PC-9 (cell line): ENCODE results near the gene ATRN. TPM values are rescaled to one million over a fixed set of nuclear protein-coding genes. Genes with fewer than 3 reads are reported as not detected.

Experiments used
- BruUV-seq: library from RNA; stranded (reverse); fragments of 400-500 nt; replicated peaks from 2 replicates; lab custom pipeline; 2021; lab: Mats Ljungman, UMichigan
- CTCF ChIA-PET: fragments of 300-600 bp; sonication (Branson Sonifier 250); formaldehyde crosslinking; loops from one replicate; lab custom pipeline; 2022; ENCODE audit warnings: antibody characterized with exemption; lab: Charles Lee
- POLR2A ChIA-PET: fragments of 300-600 bp; sonication (Branson Sonifier 250); formaldehyde crosslinking; loops from one replicate; lab custom pipeline; 2022; ENCODE audit warnings: antibody characterized with exemption; ENCODE audit not compliant: unreplicated experiment; lab: Charles Lee
- DNase-seq, 2 experiments: peaks; one replicate each; pipeline versions ENCODE4 v3.0.0 to v3.0.0-alpha.2; 2015 to 2022; ENCODE audit warnings: mixed read lengths in 1 of 2
- H2AFZ ChIP-seq: fragments of 200-600 bp; sonication (generic); 2 replicates; pipeline ENCODE4 v1.8.1; 2017; ENCODE audit warnings: antibody characterized with exemption
- H3F3A ChIP-seq: fragments of 200-600 bp; sonication (generic); 2 replicates; pipeline ENCODE4 v1.8.1; 2017; ENCODE audit warnings: antibody characterized with exemption, mild to moderate bottlenecking, low read depth; ENCODE audit not compliant: insufficient read depth
- H3K27ac ChIP-seq: fragments of 200-600 bp; sonication (generic); 2 replicates; pipeline ENCODE4 v1.6.1; 2016; ENCODE audit warnings: mixed run types
- H3K27me3 ChIP-seq: fragments of 200-600 bp; sonication (generic); 2 replicates; pipeline ENCODE4 v1.6.1; 2016; ENCODE audit warnings: low read depth, mixed run types; ENCODE audit not compliant: insufficient read depth
- H3K36me3 ChIP-seq: fragments of 200-600 bp; sonication (generic); 2 replicates; pipeline ENCODE4 v1.6.1; 2016; ENCODE audit warnings: low read depth, mixed run types
- H3K4me1 ChIP-seq: fragments of 200-600 bp; sonication (generic); replicated peaks from 2 replicates; pipeline ENCODE4 v1.6.1; 2016; ENCODE audit warnings: mixed run types; ENCODE audit not compliant: insufficient read depth
- H3K4me2 ChIP-seq: fragments of 200-600 bp; sonication (generic); 2 replicates; pipeline ENCODE4 v1.6.1; 2017; ENCODE audit warnings: mixed run types
- H3K4me3 ChIP-seq: fragments of 200-600 bp; sonication (generic); 2 replicates; pipeline ENCODE4 v1.6.1; 2016; ENCODE audit warnings: mixed run types
- H3K79me2 ChIP-seq: fragments of 200-600 bp; sonication (generic); 2 replicates; pipeline ENCODE4 v1.6.1; 2017; ENCODE audit warnings: low read depth, mixed run types
- H3K9me2 ChIP-seq: fragments of 200-600 bp; sonication (generic); 2 replicates; pipeline ENCODE4 v1.8.1; 2017; ENCODE audit warnings: mild to moderate bottlenecking; ENCODE audit not compliant: insufficient read depth
- H3K9me3 ChIP-seq: fragments of 200-600 bp; sonication (generic); 2 replicates; pipeline ENCODE4 v1.8.1; 2016; ENCODE audit warnings: low read depth; ENCODE audit not compliant: insufficient read depth
- H4K20me1 ChIP-seq: fragments of 200-600 bp; sonication (generic); 2 replicates; pipeline ENCODE4 v1.8.1; 2017; ENCODE audit not compliant: insufficient read depth
- EZH2 ChIP-seq: fragments of 200-600 bp; sonication (generic); IDR thresholded peaks from 2 replicates; pipeline ENCODE4 v1.8.0; 2017; ENCODE audit warnings: antibody characterized with exemption, low read depth
- intact Hi-C: fragments of 100-400 bp; cut with micrococcal nuclease; formaldehyde crosslinking; loops from one replicate; pipeline ENCODE4 v1.10.0; 2022; ENCODE audit not compliant: unreplicated experiment
- total RNA-seq: library from RNA; stranded (reverse); gene quantifications from 2 replicates; pipeline ENCODE4 v1.2.3, GENCODE V29; 2021
- TF ChIP-seq, protein P1 (sequence below): fragments of 200-600 bp; sonication (generic); conservative IDR thresholded peaks from 2 replicates; pipeline ENCODE4 v1.6.1; 2017; ENCODE audit warnings: mixed run types, antibody characterized with exemption, mild to moderate bottlenecking, moderate library complexity

ATRN gene
- total RNA-seq, 1 experiment from 2014 or later = 34.9 TPM

DNA sequence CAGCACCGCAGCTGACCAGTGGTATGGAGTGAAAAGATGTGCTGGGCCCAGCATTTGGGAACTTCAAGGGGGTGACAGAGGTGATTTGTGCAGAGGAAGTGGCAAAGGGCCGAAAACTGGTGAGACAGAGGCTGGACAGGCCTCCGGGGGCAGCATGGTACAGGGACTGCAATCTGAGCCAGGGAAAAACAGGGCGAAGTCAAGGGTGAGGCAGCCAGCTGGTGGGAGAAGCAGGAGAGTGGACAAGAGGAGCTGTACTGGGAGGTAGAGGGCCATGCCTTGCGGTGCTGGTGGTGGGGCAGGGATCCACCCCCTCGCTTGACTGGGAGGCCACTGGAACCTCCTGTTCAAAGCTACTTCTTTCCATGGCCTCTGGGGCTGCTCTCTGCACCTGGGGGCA, 199.7 kb downstream of the ATRN start:
- no peaks in the 10 kb centered on the region for H3K9me3 ChIP-seq
- ChIA-PET CTCF (interaction anchor here (0.6 to 0.7 kb wide), 2 partner anchors 37 to 354 kb away, joined by 3 to 5 read pairs; no protein-coding TSS in a partner anchor), POLR2A (no interaction called here)
- no peaks in the 10 kb centered on the region for H3K79me2 ChIP-seq
- no TSS peak for BruUV-seq
- no peaks in the 10 kb centered on the region for H4K20me1 ChIP-seq
- H2AFZ ChIP-seq = no peak overlapping the region
- H3K27me3 ChIP-seq = peaks cover 23% of the 10 kb centered on the region
- no peaks in the 10 kb centered on the region for H3K36me3 ChIP-seq
- H3F3A ChIP-seq = no peaks in the 10 kb centered on the region
- DNase-seq = no peak
- no peaks in the 10 kb centered on the region for H3K9me2 ChIP-seq
- no peaks in the 10 kb centered on the region for H3K4me1 ChIP-seq
- intact Hi-C loops = no loop called here
- H3K4me2 ChIP-seq = no peak overlapping the region
- H3K27ac ChIP-seq = no peak overlapping the region
- TF ChIP-seq, protein P1, sequence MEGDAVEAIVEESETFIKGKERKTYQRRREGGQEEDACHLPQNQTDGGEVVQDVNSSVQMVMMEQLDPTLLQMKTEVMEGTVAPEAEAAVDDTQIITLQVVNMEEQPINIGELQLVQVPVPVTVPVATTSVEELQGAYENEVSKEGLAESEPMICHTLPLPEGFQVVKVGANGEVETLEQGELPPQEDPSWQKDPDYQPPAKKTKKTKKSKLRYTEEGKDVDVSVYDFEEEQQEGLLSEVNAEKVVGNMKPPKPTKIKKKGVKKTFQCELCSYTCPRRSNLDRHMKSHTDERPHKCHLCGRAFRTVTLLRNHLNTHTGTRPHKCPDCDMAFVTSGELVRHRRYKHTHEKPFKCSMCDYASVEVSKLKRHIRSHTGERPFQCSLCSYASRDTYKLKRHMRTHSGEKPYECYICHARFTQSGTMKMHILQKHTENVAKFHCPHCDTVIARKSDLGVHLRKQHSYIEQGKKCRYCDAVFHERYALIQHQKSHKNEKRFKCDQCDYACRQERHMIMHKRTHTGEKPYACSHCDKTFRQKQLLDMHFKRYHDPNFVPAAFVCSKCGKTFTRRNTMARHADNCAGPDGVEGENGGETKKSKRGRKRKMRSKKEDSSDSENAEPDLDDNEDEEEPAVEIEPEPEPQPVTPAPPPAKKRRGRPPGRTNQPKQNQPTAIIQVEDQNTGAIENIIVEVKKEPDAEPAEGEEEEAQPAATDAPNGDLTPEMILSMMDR = peak; percentile 33; the same call in 1 of the 2 replicates
- no peak for TF ChIP-seq EZH2
- H3K4me3 ChIP-seq = no peak overlapping the region

DNA sequence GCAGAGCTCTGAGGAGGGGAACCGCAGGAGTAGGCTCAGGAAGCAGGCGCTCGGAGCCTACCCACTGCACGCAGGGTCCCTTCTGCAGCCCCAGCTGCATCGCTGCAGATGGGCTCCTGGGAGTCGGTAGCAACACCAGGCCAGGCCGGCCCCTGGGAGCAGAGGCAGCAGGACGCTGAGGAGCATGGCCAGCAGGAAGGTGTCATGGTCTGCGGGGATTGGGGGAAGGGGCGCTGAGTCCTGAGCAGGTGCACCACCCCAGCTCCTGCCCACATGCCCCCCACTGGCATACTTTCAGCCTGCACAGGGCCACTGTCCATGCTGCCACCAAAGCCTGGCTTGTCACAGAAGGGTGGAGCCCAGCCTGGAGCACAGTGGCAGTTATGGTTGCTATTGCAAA, 200.1 kb downstream of the ATRN start:
- DNase-seq = no peak
- ChIA-PET POLR2A (no interaction called here), CTCF (interaction anchor here (0.6 to 0.7 kb wide), 2 partner anchors 38 to 354 kb away, joined by 3 to 5 read pairs; no protein-coding TSS in a partner anchor)
- no peaks in the 10 kb centered on the region for H3F3A ChIP-seq
- H4K20me1 ChIP-seq = no peaks in the 10 kb centered on the region
- peaks cover 27% of the 10 kb centered on the region for H3K27me3 ChIP-seq
- no peaks in the 10 kb centered on the region for H3K4me1 ChIP-seq
- H3K9me2 ChIP-seq = no peaks in the 10 kb centered on the region
- H3K4me3 ChIP-seq = no peak overlapping the region
- no peak overlapping the region for H3K27ac ChIP-seq
- intact Hi-C loops = no loop called here
- H2AFZ ChIP-seq = no peak overlapping the region
- no peaks in the 10 kb centered on the region for H3K9me3 ChIP-seq
- TF ChIP-seq EZH2 = no peak
- TF ChIP-seq, protein P1 = no peak
- no peaks in the 10 kb centered on the region for H3K79me2 ChIP-seq
- no peak overlapping the region for H3K4me2 ChIP-seq
- no TSS peak for BruUV-seq
- H3K36me3 ChIP-seq = no peaks in the 10 kb centered on the region

DNA sequence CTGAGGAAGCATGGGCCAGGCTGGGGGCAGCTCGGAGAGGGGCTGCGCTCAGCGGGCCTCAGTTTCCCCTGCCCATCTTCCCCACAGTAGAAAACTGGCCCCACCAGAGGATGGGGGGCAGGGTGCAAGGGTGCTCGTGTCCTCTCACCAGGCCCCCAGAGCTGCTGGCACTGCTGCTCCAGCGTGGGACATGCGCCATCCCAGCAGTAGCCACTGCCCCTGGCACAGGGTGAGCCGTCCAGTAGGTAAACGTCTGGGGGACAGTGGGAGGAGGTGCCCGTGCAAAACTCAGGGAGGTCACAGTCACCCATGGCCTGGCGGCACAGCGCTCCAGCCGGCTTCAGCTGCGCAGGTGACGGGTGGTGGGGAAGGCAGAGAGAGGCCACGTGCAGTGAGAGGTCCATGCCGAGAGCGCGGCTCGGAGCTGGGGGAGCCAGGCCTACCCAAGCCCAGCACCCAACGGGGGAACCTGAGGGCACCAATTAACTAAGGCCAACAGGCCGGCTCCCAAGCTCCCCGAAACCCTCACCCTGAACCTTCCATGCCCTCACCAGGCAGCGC, 201.2 kb downstream of the ATRN start:
- CTCF ChIA-PET = interaction anchor here (0.5 to 0.6 kb wide), 2 partner anchors 9 to 188 kb away, joined by 3 read pairs; partner anchors contain the start of gene GFRA4
- H3K27ac ChIP-seq = no peak overlapping the region
- intact Hi-C loops = no loop called here
- H2AFZ ChIP-seq = no peak overlapping the region
- no peaks in the 10 kb centered on the region for H3K79me2 ChIP-seq
- H3K36me3 ChIP-seq = no peaks in the 10 kb centered on the region
- no peak for DNase-seq
- no peak overlapping the region for H3K4me3 ChIP-seq
- POLR2A ChIA-PET = no interaction called here
- TF ChIP-seq, protein P1 = no peak
- peaks cover 33% of the 10 kb centered on the region for H3K27me3 ChIP-seq
- H3K4me2 ChIP-seq = no peak overlapping the region
- no peaks in the 10 kb centered on the region for H3K4me1 ChIP-seq
- no peaks in the 10 kb centered on the region for H4K20me1 ChIP-seq
- no peaks in the 10 kb centered on the region for H3F3A ChIP-seq
- no peaks in the 10 kb centered on the region for H3K9me3 ChIP-seq
- BruUV-seq = no TSS peak
- H3K9me2 ChIP-seq = no peaks in the 10 kb centered on the region
